Measurements from ENCODE around the gene TEX19.
"Not testable (repeated sequence)": the region's sequence is repeated elsewhere in the genome, so short reads cannot be mapped to it uniquely, and the experiment has no call there.

TEX19 gene

DNA sequence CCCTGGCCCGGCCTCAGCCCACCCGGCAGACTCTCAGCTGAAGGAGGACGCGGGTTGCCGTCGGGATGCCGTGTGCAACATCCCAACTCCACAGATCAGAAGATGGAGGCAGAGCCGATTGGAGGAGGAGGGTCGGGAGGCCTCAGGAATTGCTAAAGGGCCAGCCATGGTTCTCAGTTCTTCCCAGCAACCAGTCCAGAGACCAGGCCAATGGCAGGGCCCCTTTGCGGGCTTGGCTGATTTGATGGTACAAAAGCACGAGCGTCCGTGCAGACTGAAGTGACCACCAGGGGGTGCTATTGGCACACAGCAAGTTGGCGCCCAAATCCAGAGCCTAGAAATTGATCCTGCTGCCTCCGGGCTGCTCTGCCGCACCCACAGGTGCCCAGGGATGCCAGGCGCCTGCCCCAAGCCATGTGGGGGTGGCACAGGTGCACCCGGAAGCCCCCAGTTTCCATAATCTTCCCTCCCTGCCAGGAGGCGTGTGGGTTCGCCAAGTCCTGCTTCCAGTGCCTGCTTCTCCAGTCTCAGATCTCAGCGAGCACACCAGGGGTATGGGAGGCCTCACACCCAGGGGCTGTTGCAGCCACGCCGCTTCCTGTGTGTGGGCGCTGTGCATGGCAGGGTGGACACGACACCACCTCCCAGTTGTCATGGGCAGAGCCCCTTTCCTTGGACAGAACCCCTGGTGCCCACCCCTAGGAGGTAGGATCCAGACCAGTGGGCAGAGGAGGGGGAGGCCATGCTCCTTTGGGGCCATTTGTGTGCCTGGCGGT is 7.1 kb upstream of the TEX19 start:
- in situ Hi-C loops (cut with HindIII; ENCODE audit: low sequenced_read_pairs), result no loop called here

- in situ Hi-C loops (cut with HindIII; ENCODE audit: low sequenced_read_pairs), result no loop called here
Measured at GRCh38 chr17:82353484-82353883, 5.6 kb upstream of the TEX19 start.

DNA sequence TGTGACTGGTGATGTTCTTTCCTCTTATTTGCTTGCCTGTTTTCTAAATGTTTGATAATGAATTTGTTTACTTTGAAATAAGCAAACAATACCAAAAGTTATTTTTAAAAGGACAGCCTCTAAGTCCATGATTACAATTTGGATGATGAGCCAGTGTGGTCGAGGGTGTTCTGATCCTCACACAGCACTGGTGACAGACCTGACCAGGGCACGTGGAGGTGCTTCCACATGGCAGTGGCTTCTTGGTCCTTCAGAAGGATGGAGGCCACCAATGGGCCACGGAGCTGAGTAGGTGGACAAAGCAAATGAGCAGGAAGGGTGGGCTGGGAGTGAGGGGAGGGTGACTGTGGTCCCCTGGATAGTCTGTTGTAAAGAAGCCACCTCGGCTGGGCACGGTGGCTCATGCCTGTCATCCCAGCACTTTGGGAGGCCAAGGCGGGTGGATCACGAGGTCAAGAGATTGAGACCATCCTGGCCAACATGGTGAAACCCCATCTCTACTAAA is 4.2 kb upstream of the TEX19 start:
- in situ Hi-C loops (cut with HindIII; ENCODE audit: low sequenced_read_pairs), result no loop called here

DNA sequence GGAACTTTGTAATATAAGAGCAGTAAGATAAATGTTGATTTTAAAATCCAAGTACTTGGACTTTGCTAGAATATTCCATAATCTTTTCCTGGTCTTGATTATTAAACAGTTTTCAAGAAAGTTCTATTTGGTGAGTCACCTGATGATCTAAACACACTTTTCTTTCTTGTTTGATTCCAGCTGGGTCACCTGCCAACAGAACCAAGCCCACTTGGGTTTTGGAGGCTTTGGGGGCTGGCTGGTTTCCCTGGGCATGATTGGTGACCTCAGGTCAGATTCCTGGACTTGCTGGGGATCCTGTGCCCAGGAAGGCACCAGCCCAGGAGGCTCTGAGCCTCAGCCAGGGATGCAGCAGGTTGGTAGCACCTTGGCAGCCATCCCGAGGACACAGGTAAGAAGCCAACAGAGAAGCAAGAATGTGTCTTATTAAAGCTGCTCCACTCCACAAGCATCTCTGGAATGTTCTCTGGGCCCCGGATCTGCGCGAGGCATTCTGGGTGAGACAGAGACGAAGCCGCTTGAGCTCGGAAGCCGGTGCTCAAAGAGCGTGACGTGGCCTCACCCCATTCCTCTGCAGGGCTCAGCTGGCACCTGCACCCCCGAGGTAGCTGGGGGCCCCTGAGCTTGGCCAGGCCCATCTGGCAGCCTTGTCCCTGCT is 3.1 kb upstream of the TEX19 start:
- in situ Hi-C loops (cut with HindIII; ENCODE audit: low sequenced_read_pairs), result no loop called here

- in situ Hi-C loops (cut with HindIII; ENCODE audit: low sequenced_read_pairs), result no loop called here
Measured at GRCh38 chr17:82356845-82357355, 2.1 kb upstream of the TEX19 start.

DNA sequence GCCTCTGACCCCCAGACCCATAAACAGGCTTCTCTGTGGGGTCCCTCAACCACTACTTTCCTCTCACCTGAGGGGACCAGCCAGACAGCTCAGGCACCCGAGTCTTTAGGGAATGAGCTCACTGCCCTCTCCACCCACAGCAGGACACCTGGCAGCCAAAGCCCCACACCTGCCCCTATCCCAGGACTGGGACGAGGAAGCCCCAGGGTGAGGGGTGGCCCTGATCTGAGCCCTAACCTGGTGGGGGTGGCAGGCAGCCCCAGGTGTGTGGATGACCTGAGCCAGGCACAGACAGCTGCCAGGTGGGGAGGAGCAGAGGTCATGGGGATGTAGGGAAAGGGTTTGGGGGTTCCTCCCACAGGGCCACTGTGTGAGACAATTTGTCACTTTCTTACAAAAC is 1.7 kb upstream of the TEX19 start:
- in situ Hi-C loops (cut with HindIII; ENCODE audit: low sequenced_read_pairs), result no loop called here

DNA sequence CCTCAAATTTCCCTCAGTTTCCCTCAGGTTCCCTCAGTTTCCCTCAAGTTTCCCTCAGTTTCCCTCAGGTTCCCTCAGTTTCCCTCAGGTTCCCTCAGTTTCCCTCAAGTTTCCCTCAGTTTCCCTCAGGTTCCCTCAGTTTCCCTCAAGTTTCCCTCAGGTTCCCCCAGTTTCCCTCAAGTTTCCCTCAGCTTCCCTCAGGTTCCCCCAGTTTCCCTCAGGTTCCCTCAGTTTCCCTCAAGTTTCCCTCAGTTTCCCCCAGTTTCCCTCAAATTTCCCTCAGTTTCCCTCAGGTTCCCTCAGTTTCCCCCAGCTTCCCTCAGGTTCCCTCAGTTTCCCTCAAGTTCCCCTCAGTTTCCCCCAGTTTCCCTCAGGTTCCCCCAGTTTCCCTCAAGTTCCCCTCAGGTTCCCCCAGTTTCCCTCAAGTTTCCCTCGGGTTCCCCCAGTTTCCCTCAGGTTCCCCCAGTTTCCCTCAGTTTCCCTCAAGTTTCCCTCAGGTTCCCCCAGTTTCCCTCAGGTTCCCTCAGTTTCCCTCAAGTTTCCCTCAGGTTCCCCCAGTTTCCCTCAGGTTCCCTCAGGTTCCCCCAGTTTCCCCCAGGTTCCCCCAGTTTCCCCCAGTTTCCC is 516 bp downstream of the TEX19 start:
- in situ Hi-C loops (cut with HindIII; ENCODE audit: low sequenced_read_pairs), result loop anchor here (10.0 kb wide), 1 partner anchor 55 kb away; the partner anchor contains the start of genes HEXD and OGFOD3

DNA sequence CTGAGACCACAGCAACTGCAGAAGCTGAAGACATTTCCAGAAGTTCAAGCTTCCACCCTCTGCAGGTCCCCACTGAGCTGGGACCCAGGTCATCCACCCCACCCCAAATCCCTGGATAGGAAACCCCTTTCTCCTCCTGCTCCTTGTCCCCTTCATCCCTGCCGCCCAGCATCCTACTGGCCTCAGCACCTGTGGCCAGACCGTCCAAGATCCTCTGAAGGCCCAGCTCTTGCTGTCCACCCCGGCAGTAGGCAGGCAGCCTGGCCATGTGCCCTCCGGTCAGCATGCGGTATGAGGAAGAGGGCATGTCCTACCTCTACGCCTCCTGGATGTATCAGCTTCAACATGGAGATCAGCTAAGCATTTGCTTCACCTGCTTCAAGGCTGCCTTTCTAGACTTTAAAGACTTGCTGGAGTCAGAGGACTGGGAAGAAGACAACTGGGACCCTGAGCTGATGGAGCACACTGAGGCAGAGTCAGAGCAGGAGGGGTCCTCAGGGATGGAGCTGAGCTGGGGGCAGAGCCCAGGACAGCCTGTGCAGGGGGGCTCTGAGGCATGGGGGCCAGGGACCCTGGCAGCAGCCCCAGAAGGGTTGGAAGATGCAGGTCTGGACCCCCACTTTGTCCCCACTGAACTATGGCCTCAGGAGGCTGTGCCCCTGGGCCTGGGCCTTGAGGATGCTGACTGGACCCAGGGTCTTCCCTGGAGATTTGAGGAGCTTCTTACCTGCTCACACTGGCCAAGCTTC is 3.0 kb downstream of the TEX19 start:
- in situ Hi-C loops (cut with HindIII; ENCODE audit: low sequenced_read_pairs), result loop anchor here (10.0 kb wide), 1 partner anchor 53 kb away; the partner anchor contains the start of genes HEXD and OGFOD3

GRCh38 chr17:82365606-82366295 is 6.7 kb downstream of the TEX19 start:
- in situ Hi-C loops (cut with HindIII; ENCODE audit: low sequenced_read_pairs), result loop anchor here (10.0 kb wide), 1 partner anchor 49 kb away; the partner anchor contains the start of genes HEXD and OGFOD3

GRCh38 chr17:82366749-82367148 is 7.7 kb downstream of the TEX19 start:
- in situ Hi-C loops (cut with HindIII; ENCODE audit: low sequenced_read_pairs), result loop anchor here (10.0 kb wide), 1 partner anchor 48 kb away; the partner anchor contains the start of genes HEXD and OGFOD3

DNA sequence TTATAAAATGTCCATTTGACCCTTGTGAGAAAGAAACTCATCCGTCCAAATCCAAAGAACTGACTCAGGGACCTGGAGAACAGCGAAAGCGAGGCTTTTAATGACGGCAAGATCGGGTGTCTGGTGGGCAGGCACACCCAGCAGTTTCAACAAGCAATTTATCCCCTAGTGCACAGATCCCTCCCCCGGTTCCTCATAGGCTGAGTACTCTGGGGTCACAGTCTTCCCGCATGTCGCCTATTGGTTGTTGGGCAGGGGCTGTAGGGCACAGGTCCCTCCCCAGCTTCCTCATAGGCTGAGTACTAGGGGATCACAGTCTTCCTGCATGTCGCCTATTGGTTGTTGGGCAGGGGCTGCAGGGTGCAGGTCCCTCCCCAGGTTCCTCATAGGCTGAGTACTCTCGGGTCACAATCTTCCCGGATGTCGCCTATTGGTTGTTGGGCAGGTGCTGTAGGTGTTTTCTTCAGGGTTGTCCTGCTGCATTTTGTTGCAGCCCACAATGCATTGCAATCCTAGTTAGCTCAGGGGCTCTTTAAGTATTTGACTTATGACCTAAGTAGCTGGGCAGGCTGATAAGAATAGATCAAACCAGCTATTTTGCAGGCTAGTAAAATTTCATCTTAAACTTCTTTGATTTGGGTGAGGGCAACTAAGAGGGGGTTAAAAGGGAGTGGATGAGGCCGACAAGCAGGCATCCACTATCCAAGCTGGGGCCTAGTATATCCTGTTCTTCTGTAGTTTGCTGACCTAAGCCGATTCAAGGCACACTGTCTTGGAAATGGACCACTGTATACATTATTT is 8.9 kb downstream of the TEX19 start:
- in situ Hi-C loops (cut with HindIII; ENCODE audit: low sequenced_read_pairs), result loop anchor here (10.0 kb wide), 1 partner anchor 47 kb away; the partner anchor contains the start of genes HEXD and OGFOD3

DNA sequence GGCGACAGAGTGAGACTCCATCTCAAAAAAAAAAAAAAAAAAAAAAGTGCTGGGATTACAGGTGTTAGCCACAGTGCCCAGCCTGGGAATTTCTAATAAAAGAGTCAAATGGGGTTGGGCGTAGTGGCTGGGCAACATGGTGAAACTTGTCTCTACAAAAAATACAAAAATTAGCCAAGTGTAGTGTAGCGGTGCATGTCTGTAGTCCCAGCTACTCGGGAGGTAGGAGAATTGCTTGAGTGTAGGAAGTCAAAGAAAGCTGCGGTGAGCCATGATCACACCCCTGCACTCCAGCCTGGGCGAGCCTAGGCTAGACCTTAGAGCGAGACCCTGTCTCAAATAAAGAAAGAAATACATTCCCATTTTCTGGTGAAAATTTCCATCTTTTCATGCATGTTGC is 10.2 kb downstream of the TEX19 start:
- in situ Hi-C loops (cut with HindIII; ENCODE audit: low sequenced_read_pairs), result loop anchor here (10.0 kb wide), 1 partner anchor 46 kb away; the partner anchor contains the start of genes HEXD and OGFOD3

DNA sequence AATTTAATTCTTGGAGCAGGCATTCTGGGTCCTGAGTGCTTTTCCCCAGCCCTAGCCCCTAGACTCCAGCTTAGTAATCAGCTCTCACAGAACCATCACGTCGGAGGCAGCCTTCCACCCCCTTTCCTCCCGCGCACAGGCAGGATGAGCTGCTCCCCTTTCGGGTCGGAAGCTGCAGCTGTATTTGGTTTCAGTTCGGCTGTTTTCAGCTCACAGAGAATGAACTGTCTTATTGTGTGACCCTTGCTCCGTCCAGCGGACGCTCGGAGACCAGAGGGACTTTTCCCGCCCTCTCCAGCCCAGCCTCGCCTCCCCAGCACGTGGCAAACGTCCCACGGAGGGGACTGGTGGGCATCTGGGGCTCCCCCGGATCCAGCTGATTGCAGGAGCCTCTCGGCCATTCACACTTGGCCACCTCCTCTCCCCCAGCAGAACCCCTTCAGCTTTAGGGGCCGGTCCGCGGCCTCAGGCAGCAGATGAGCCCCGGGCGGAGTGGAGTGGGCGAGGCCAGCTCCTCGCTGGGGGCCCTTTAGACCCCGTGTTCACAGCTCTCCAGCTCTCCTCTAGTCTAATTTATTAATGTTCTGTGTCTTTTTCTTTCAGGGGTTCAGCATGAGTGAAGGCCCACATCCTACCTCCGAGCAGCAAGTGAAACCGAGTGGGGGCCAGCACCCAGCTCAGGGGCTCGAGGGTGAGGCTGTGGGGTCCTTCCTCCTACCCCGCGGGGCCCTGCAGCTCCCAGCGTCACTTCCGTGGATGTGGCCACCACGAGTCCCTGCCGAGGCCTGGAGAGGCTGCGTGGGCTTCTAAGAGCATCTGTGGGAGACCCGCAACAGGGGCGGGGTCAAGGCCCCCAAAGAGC is 11.7 kb downstream of the TEX19 start:
- in situ Hi-C loops (cut with HindIII; ENCODE audit: low sequenced_read_pairs), result no loop called here

- in situ Hi-C loops (cut with HindIII; ENCODE audit: low sequenced_read_pairs), result no loop called here
Measured at GRCh38 chr17:82371333-82372248, 12.5 kb downstream of the TEX19 start, which contains the start of gene UTS2R. TSS of gene UTS2R (plus strand) at chr17:82371765. CDS start at chr17:82374325, 2,560 bp downstream.

DNA sequence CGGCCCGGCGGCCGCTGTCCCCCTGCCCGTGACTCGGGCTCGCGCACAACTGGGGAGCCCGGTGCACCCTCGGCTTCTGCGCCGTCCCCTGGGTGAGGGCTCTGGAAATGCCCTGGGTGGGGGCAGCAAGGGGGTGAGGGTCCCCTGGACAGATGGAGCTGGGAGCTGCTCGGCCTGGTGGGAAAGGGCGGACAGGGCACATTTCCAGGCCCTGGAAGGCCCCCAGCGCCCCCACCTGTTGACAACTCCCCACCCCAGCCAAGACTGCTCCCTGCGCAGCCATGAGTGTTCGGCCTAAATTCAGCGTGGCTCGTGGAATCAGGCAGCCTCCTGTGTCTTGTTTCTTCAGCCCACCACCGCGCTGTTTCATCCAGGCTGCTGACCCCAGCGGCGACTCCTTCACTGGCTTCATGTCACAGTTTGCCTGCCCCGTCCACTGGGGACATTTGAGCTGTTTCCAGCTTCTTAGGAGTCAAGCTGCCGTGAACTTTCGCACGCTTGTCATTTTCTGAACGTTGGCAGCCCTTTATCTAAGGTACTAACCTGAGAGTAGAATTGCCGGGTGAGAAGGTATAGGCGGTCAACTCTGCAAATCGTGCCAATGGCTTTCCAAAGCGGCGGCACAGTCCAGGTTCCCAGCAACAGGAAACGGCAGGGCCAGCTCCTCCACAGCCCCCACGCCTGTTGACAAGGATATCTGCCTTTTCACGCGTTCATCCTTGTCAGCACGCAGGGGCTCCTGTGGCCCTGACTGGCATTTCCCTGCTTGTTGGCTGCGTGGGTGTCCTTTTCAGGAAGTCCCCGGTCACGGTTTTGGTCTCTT is 13.4 kb downstream of the TEX19 start:
- in situ Hi-C loops (cut with HindIII; ENCODE audit: low sequenced_read_pairs), result no loop called here

DNA sequence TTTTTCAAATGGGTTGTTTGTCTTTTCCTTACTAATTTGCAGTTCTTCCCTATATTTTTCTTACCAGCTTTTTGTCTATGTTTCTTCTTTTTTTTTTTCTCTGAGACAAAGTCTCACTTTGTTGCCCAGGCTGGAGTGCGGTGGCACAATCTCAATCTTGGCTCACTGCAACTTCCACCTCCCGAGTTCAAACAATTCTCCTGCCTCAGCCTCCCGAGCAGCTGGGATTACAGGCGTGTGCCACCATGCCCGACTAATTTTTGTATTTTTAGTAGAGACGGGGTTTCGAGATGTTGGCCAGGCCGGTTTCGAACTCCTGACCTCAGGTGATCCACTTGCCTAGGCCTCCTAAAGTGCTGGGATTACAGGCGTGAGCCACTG is 14.0 kb downstream of the TEX19 start:
- in situ Hi-C loops (cut with HindIII; ENCODE audit: low sequenced_read_pairs), result not testable (repeated sequence)

All from DLD1 (cell line).